Activated CD8-positive, alpha-beta memory T cell treated with anti-CD3 and anti-CD28 coated beads, Interleukin-2, amount 10 ng/mL, durations not matched to agents 7 days and 5 days (primary cell): ENCODE results near the gene SAMMSON. TPM values are rescaled to one million over a fixed set of nuclear protein-coding genes. Genes with fewer than 3 reads are reported as not detected.

Source experiments
- ATAC-seq: fragments of 150-1000 bp; cut with Tn5 transposase; one replicate; pipeline ENCODE4 v1.10.0; 2021; ENCODE audit warnings: moderate library complexity
- CTCF ChIA-PET: fragments of 350-600 bp; sonication (Branson Sonifier 250); formaldehyde crosslinking; loops from one replicate; lab custom pipeline; 2021; ENCODE audit warnings: antibody characterized with exemption; lab: Charles Lee
- DNase-seq: peaks from one replicate; pipeline ENCODE4 v3.0.0-alpha.2; 2020
- H3K27ac Mint-ChIP-seq: one replicate; pipeline ENCODE4 v1.8.0; 2021; ENCODE audit warnings: mild to moderate bottlenecking, mixed read lengths
- H3K27me3 Mint-ChIP-seq: one replicate; pipeline ENCODE4 v1.8.0; 2021; ENCODE audit warnings: mixed read lengths
- H3K36me3 Mint-ChIP-seq: one replicate; pipeline ENCODE4 v1.8.0; 2021; ENCODE audit warnings: mild to moderate bottlenecking, mixed read lengths
- H3K4me1 Mint-ChIP-seq: one replicate; pipeline ENCODE4 v1.8.0; 2021; ENCODE audit warnings: mixed read lengths
- H3K4me3 Mint-ChIP-seq: one replicate; pipeline ENCODE4 v1.8.0; 2021; ENCODE audit warnings: mild to moderate bottlenecking, moderate library complexity, mixed read lengths
- H3K9me3 Mint-ChIP-seq: one replicate; pipeline ENCODE4 v1.8.0; 2022; ENCODE audit warnings: low read depth, mixed read lengths
- total RNA-seq, 2 experiments: library from RNA; stranded (reverse); gene quantifications; one replicate each; pipeline ENCODE4 v1.2.3, GENCODE V29; 2021

Gene SAMMSON
- total RNA-seq, 2 experiments from 2014 or later = not detected

GRCh38 chr3:69993757-69994156 is 5.8 kb upstream of the SAMMSON start:
- ATAC-seq = no peak
- no peak overlapping the region for H3K27ac Mint-ChIP-seq
- no peaks in the 10 kb centered on the region for H3K27me3 Mint-ChIP-seq
- no peak overlapping the region for H3K4me3 Mint-ChIP-seq
- H3K36me3 Mint-ChIP-seq = no peaks in the 10 kb centered on the region
- no peaks in the 10 kb centered on the region for H3K9me3 Mint-ChIP-seq
- no peak for DNase-seq
- CTCF ChIA-PET = no interaction called here
- no peaks in the 10 kb centered on the region for H3K4me1 Mint-ChIP-seq

GRCh38 chr3:69994919-69995318 is 4.6 kb upstream of the SAMMSON start:
- Mint-ChIP-seq H3K27ac (no peak overlapping the region), H3K4me3 (no peak overlapping the region), H3K9me3 (no peaks in the 10 kb centered on the region), H3K36me3 (no peaks in the 10 kb centered on the region), H3K27me3 (no peaks in the 10 kb centered on the region), H3K4me1 (no peaks in the 10 kb centered on the region)
- DNase-seq = no peak
- ATAC-seq = no peak
- CTCF ChIA-PET = no interaction called here

DNA sequence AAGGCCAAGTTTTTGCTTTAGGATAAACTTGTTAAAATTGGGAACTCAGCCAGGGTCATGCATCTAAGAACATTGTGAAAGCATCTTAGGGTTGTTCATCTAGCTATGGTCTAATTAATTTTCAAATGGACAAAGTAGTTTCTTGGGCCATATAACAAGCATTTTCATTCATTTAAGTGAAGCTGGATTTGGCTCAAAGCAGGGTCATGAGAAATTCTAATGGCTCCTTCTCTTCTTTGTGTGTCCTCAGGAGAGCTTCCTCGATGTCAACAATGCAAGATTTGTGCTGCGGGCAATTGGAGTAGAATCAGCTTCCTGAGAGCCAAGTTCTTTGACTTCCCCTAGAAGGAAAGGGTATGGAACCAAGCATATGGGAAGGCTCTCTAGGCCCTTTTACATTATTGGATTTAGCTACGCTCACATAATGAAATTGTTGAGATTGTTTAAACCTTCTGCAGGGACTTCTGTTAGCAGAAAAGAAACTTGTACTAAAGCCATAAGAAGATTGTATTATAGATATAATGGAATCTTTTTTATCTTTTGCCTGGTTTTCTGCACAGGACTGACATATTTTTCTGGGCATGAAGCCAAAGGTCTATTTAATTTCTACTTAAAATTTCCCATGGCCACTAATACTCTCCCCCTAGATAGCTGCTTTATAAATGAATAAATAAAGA is 1.8 kb upstream of the SAMMSON start:
- Mint-ChIP-seq H3K4me1 (no peaks in the 10 kb centered on the region), H3K4me3 (no peak overlapping the region), H3K27ac (no peak overlapping the region), H3K36me3 (no peaks in the 10 kb centered on the region), H3K9me3 (no peaks in the 10 kb centered on the region), H3K27me3 (no peaks in the 10 kb centered on the region)
- CTCF ChIA-PET = no interaction called here
- ATAC-seq (no peak), DNase-seq (no peak)

DNA sequence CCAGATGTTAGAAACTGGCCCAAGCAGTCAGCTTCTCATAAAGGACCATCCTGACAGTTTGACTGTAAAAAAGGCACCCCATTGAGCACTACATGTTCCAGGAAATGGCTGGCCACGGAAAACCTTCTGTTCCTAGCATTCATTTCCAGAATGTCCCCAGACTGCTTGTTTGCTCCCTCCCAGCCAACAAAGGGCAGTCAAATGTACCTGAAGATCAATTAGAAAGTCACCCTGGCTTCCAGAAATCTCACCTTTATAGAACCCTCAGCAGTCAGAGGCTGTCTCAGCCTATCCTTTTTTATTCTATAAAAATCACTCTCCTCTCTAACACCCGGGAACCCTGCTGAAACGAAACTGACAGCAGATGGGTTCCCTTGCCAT is 784 bp upstream of the SAMMSON start:
- ATAC-seq (no peak), DNase-seq (no peak)

DNA sequence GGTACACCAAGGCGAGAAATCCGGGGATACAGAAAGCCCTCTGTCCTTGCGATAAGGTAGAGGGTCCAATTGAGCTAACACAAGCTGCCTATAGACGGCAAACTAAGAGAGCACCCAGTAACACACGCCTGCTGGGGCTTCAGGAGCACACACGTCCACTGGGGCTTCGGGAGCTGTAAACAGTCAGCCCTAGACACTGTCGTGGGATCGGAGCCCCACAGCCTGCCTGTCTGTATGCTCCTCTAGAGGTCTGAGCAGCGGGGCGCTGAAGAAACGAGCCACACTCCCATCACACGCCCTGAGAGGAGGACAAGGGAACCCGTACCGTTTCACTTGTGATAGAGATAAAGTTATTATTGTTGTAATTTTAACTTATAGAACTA is 486 bp downstream of the SAMMSON start:
- H3K36me3 Mint-ChIP-seq = no peaks in the 10 kb centered on the region
- no peak overlapping the region for H3K4me3 Mint-ChIP-seq
- no peak for ATAC-seq
- H3K27ac Mint-ChIP-seq = no peak overlapping the region
- CTCF ChIA-PET = no interaction called here
- no peaks in the 10 kb centered on the region for H3K4me1 Mint-ChIP-seq
- no peaks in the 10 kb centered on the region for H3K27me3 Mint-ChIP-seq
- DNase-seq = no peak
- H3K9me3 Mint-ChIP-seq = no peaks in the 10 kb centered on the region

More for the DNA sequence above, 784 bp upstream of the SAMMSON start:
- H3K36me3 Mint-ChIP-seq = no peaks in the 10 kb centered on the region
- H3K4me3 Mint-ChIP-seq = no peak overlapping the region
- H3K27me3 Mint-ChIP-seq = no peaks in the 10 kb centered on the region
- no peak overlapping the region for H3K27ac Mint-ChIP-seq
- no peaks in the 10 kb centered on the region for H3K9me3 Mint-ChIP-seq
- H3K4me1 Mint-ChIP-seq = no peaks in the 10 kb centered on the region
- CTCF ChIA-PET = no interaction called here

DNA sequence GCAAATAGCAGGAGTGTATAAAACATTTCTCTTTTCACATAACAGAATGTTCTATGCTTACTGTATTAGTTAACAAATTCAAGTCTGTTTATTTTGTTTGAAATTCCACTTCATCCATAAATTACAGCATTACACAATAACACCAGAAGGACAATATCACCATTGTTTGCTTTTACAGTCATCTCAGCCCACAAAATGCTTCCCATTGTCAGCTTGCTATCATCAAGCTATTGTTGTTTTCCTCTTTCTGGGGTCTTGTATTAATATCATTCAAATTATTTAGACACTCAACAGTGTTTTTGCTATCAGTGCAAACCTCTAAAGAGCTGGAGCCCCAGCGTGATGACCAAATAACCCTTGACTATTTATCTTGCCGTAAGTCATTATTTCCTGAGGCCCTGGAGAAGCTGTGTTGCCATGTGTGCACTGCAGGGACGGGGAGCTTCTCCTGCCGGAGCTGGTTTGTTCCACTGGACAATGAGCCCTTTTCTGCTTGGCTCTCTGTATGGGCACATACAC is 1.1 kb downstream of the SAMMSON start:
- ATAC-seq = no peak
- Mint-ChIP-seq H3K4me1 (no peaks in the 10 kb centered on the region), H3K27ac (no peak overlapping the region), H3K27me3 (no peaks in the 10 kb centered on the region), H3K9me3 (no peaks in the 10 kb centered on the region), H3K4me3 (no peak overlapping the region), H3K36me3 (no peaks in the 10 kb centered on the region)
- no peak for DNase-seq
- CTCF ChIA-PET = no interaction called here

DNA sequence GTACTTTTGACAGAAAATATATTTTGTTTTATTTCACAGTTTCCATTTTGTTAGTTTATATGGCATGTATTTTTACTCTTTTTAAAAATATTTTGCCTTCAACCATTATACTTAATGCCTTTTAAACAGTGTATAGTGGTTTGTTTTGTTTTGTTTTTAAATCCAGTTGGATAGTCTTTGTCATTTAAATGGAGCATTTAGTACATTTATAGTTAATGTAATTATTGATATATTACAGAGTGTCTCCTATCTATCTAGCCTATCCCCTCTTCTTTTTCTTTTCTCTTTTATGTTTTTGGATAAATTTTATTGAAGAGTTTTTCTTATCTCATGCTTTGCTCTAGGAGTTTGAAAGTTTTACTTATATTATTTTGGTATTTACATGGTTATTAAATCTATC is 3.6 kb downstream of the SAMMSON start:
- no peak for ATAC-seq
- DNase-seq = no peak
- Mint-ChIP-seq H3K4me3 (no peak overlapping the region), H3K4me1 (no peaks in the 10 kb centered on the region), H3K36me3 (no peaks in the 10 kb centered on the region), H3K9me3 (no peaks in the 10 kb centered on the region), H3K27ac (no peak overlapping the region), H3K27me3 (no peaks in the 10 kb centered on the region)
- CTCF ChIA-PET = no interaction called here

- DNase-seq = no peak
- no peak overlapping the region for H3K27ac Mint-ChIP-seq
- CTCF ChIA-PET = no interaction called here
- H3K4me3 Mint-ChIP-seq = no peak overlapping the region
- H3K4me1 Mint-ChIP-seq = no peaks in the 10 kb centered on the region
- no peaks in the 10 kb centered on the region for H3K36me3 Mint-ChIP-seq
- H3K9me3 Mint-ChIP-seq = peaks cover 3% of the 10 kb centered on the region
- no peak for ATAC-seq
- H3K27me3 Mint-ChIP-seq = no peaks in the 10 kb centered on the region
Measured at GRCh38 chr3:70006089-70006488, 6.6 kb downstream of the SAMMSON start.

DNA sequence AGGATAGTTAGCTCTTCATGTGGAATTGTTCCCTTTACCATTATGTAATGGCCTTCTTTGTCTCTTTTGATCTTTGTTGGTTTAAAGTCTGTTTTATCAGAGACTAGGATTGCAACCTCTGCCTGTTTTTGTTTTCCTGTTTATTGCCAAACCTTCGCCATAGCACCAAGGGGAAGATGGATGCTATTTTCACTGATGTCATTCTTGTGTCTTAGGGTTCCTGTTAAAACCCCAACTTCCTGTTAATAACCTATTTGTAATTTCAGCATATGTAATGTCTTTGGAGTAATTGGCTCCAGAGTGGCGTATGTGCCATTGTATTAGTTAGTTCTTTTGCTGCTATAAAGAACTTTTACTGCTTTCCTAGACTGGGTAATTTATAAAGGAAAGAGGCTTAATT is 10.8 kb downstream of the SAMMSON start:
- Mint-ChIP-seq H3K27me3 (no peaks in the 10 kb centered on the region), H3K9me3 (peaks cover 3% of the 10 kb centered on the region), H3K36me3 (no peaks in the 10 kb centered on the region), H3K4me3 (no peak overlapping the region), H3K4me1 (no peaks in the 10 kb centered on the region), H3K27ac (no peak overlapping the region)
- CTCF ChIA-PET = no interaction called here
- DNase-seq = no peak
- no peak for ATAC-seq

DNA sequence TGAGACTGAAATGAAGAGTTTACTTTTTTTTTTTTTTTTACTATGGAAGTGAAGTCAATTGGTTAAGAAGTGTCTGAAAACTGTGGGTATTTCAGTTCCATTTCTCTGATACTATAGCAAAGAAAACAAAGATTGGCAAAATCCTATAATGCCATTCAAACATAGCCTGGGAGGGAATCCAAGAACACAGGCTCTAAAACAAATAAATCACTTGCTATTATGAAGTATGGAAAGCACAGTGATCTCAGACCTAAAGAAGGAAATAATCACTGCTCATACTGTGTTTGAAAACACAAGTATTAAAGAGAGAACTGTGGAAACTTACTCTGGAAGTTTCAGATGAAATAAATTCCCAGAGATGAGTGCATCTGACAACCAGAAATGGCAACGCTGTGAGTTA is 12.0 kb downstream of the SAMMSON start:
- DNase-seq (no peak), ATAC-seq (no peak)
- Mint-ChIP-seq H3K9me3 (peaks cover 3% of the 10 kb centered on the region), H3K27me3 (no peaks in the 10 kb centered on the region), H3K27ac (no peak overlapping the region), H3K36me3 (no peaks in the 10 kb centered on the region), H3K4me3 (no peak overlapping the region), H3K4me1 (no peaks in the 10 kb centered on the region)
- CTCF ChIA-PET = no interaction called here

DNA sequence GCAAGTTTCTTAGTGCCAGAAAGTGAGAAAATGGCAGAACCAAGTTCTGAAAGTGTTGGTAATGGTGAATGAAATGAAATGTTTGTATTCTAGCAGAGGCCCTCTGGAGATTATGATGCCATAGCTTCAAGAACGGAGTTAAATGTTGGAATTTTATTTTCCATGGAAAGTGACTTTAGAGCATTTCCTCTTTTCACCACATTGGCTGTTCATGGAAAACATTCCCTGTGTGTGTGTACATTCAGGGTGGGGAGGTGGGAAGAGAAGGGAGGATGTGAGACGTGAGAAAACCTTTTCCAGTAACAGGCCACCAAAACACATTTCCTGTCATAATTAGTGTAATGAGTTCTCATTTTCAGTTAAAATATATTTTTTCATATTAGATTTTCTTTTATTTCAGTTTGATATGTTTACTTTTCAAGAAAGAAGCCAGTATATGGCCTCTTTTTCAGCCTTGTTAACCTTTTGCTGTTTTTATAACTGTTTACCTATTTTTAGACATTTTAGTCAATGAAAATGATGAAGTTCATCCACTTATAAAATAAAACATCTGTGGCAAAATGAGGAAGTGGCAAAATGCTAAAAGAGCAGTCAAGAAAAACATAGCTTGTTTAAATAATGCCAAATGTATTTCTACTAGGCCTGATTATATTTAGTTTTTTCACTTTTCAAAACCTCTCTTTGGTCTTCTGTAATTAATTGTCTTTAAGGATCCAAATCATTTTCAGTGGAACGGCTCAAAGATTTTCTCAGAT is 21.6 kb downstream of the SAMMSON start:
- no peak for DNase-seq
- no peak overlapping the region for H3K27ac Mint-ChIP-seq

GRCh38 chr3:70028361-70028760 is 28.8 kb downstream of the SAMMSON start:
- Mint-ChIP-seq H3K27me3 (no peaks in the 10 kb centered on the region), H3K4me1 (no peaks in the 10 kb centered on the region), H3K36me3 (no peaks in the 10 kb centered on the region), H3K27ac (no peak overlapping the region), H3K9me3 (no peaks in the 10 kb centered on the region), H3K4me3 (no peak overlapping the region)
- ATAC-seq (no peak), DNase-seq (no peak)
- CTCF ChIA-PET = no interaction called here

More for the DNA sequence above, 21.6 kb downstream of the SAMMSON start:
- H3K36me3 Mint-ChIP-seq = no peaks in the 10 kb centered on the region
- ATAC-seq = no peak
- no peak overlapping the region for H3K4me3 Mint-ChIP-seq
- no peaks in the 10 kb centered on the region for H3K4me1 Mint-ChIP-seq
- H3K27me3 Mint-ChIP-seq = no peaks in the 10 kb centered on the region
- no peaks in the 10 kb centered on the region for H3K9me3 Mint-ChIP-seq
- CTCF ChIA-PET = no interaction called here

- no peaks in the 10 kb centered on the region for H3K9me3 Mint-ChIP-seq
- no peak for DNase-seq
- no peak for ATAC-seq
- no peak overlapping the region for H3K27ac Mint-ChIP-seq
- H3K4me1 Mint-ChIP-seq = no peaks in the 10 kb centered on the region
- CTCF ChIA-PET = no interaction called here
- no peak overlapping the region for H3K4me3 Mint-ChIP-seq
- H3K36me3 Mint-ChIP-seq = no peaks in the 10 kb centered on the region
- no peaks in the 10 kb centered on the region for H3K27me3 Mint-ChIP-seq
Measured at GRCh38 chr3:70038693-70039092, 39.2 kb downstream of the SAMMSON start.

GRCh38 chr3:70040386-70040785 is 40.9 kb downstream of the SAMMSON start:
- Mint-ChIP-seq H3K36me3 (no peaks in the 10 kb centered on the region), H3K4me1 (no peaks in the 10 kb centered on the region), H3K27ac (no peak overlapping the region), H3K27me3 (no peaks in the 10 kb centered on the region), H3K4me3 (no peak overlapping the region), H3K9me3 (no peaks in the 10 kb centered on the region)
- CTCF ChIA-PET = no interaction called here
- ATAC-seq = no peak
- no peak for DNase-seq
